GM18517 (cell line): ENCODE measurements around the gene ACTA2.

ENCODE experiments used
- ATAC-seq: cut with Tn5 transposase; IDR thresholded peaks from one replicate; pipeline ENCODE4 v1.9.1; 2021; ENCODE audit warnings: mild to moderate bottlenecking, moderate library complexity; ENCODE audit not compliant: unreplicated experiment

ACTA2 gene

GRCh38 chr10:88952647-88953111, at the start of gene ACTA2:
Gene ACTA2 (minus strand): TSS chr10:88952773. CDS start chr10:88948930, 3,843 bp downstream.
- ATAC-seq = no peak

- no peak for ATAC-seq
These were observed 49.1 kb upstream of the ACTA2 start for GRCh38 chr10:89001729-89002072.

GRCh38 chr10:89001024-89001728, 48.6 kb upstream of the ACTA2 start:
- no peak for ATAC-seq

GRCh38 chr10:88999625-89000024, 47.1 kb upstream of the ACTA2 start:
- ATAC-seq = no peak

GRCh38 chr10:88996927-88997326, 44.4 kb upstream of the ACTA2 start:
- ATAC-seq = peak; percentile 52

GRCh38 chr10:88995156-88995876, 42.7 kb upstream of the ACTA2 start:
- no peak for ATAC-seq

- ATAC-seq = no peak
These were observed 41.4 kb upstream of the ACTA2 start for GRCh38 chr10:88994019-88994418.

- no peak for ATAC-seq
These were observed 40.5 kb upstream of the ACTA2 start for GRCh38 chr10:88992921-88993524.

GRCh38 chr10:88991899-88992320, 39.3 kb upstream of the ACTA2 start:
- no peak for ATAC-seq

- ATAC-seq = peak; percentile 20
These were observed 38.8 kb upstream of the ACTA2 start for GRCh38 chr10:88991161-88991898.

GRCh38 chr10:88990384-88991160, 38.0 kb upstream of the ACTA2 start, which contains the start of gene FAS:
Gene FAS (plus strand): TSS chr10:88990798. CDS start chr10:88990877, 79 bp downstream.
- peak; percentile 47 for ATAC-seq

- ATAC-seq = peak; percentile 14
These were observed 37.3 kb upstream of the ACTA2 start for GRCh38 chr10:88989824-88990383.

GRCh38 chr10:88989423-88989822, 36.9 kb upstream of the ACTA2 start:
- ATAC-seq = no peak

- ATAC-seq = no peak
These were observed 35.3 kb upstream of the ACTA2 start for GRCh38 chr10:88987840-88988239.

- ATAC-seq = no peak
These were observed 34.7 kb upstream of the ACTA2 start for GRCh38 chr10:88987243-88987725.

GRCh38 chr10:88986549-88987242, 34.1 kb upstream of the ACTA2 start:
- no peak for ATAC-seq

GRCh38 chr10:88984525-88984924, 32.0 kb upstream of the ACTA2 start:
- no peak for ATAC-seq

GRCh38 chr10:88983939-88984338, 31.4 kb upstream of the ACTA2 start:
- no peak for ATAC-seq

- no peak for ATAC-seq
These were observed 30.6 kb upstream of the ACTA2 start for GRCh38 chr10:88983206-88983605.
